ENCODE results near the gene PAK6. TPM values are rescaled to one million over a fixed set of nuclear protein-coding genes. Genes with fewer than 3 reads are reported as not detected.
A peak's percentile ranks its signal among the peaks of the same experiment; 100 is the strongest.

PAK6 gene
- polyA plus RNA-seq, 3 donors: 4.5 to 6.7 (median 6.1) TPM

- no peak for DNase-seq (ENCODE audit: extremely low read depth in 1 of 11, low read depth in 9 of 11, low spot score in 4 of 11)
Observed at GRCh38 chr15:40283615-40284300, 44.9 kb downstream of the PAK6 start.

GRCh38 chr15:40285151-40285550 lies 46.3 kb downstream of the PAK6 start:
- DNase-seq (ENCODE audit: extremely low read depth in 1 of 11, low read depth in 9 of 11, low spot score in 4 of 11): peak in 1 of 11 donors; percentile 54

DNA sequence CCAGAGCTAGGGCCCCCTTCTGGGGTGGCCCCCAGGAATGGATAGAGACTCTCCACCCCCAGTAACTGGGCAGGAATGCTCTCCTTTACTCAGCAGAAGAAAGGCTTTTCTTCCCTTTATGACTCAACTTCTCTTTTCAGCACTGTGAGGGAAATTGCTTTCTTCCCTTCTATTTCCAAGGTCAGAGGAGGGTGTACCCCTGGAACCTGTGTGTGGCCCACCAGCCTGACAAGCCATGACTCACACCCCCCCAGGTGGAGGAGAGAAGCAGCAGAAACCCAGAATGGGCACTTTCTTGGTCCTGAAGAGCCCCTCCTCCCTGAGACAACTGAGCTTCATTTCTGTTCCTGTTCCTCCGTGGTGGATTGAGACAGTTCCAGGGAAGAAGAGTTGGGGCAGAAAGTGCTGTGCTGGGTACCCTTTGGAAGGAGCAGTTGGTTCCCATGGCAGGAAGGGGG lies 46.7 kb downstream of the PAK6 start:
- no peak for DNase-seq (ENCODE audit: extremely low read depth in 1 of 11, low read depth in 9 of 11, low spot score in 4 of 11)

- no peak for DNase-seq (ENCODE audit: extremely low read depth in 1 of 11, low read depth in 9 of 11, low spot score in 4 of 11)
Observed at GRCh38 chr15:40286061-40286532, 47.2 kb downstream of the PAK6 start.

- no peak for DNase-seq (ENCODE audit: extremely low read depth in 1 of 11, low read depth in 9 of 11, low spot score in 4 of 11)
Observed at GRCh38 chr15:40286794-40287193, 47.9 kb downstream of the PAK6 start.

DNA sequence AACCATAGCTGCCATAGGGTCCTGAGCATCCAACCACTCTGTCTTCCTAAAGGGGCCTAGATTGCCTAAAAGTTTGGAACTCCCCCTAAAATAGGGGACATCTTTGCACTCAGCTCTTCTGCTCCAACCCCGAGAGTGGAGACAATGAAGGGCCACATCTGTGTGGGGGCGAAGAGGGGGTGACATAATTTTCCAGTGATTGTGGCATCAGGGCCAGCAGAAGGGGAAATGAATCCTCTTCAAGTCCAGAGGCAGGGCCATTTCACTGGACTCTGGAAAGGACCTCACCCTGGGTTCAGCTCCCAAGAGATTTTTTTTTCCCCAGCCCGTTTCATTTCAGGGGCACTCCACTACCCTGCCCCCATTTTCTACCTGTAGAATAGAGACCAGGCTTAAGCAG lies 48.6 kb downstream of the PAK6 start:
- DNase-seq (ENCODE audit: extremely low read depth in 1 of 11, low read depth in 9 of 11, low spot score in 4 of 11): no peak

- DNase-seq (ENCODE audit: extremely low read depth in 1 of 11, low read depth in 9 of 11, low spot score in 4 of 11): no peak
Observed at GRCh38 chr15:40287968-40288367, 49.1 kb downstream of the PAK6 start.

- no peak for DNase-seq (ENCODE audit: extremely low read depth in 1 of 11, low read depth in 9 of 11, low spot score in 4 of 11)
Observed at GRCh38 chr15:40289140-40289775, 50.4 kb downstream of the PAK6 start.

DNA sequence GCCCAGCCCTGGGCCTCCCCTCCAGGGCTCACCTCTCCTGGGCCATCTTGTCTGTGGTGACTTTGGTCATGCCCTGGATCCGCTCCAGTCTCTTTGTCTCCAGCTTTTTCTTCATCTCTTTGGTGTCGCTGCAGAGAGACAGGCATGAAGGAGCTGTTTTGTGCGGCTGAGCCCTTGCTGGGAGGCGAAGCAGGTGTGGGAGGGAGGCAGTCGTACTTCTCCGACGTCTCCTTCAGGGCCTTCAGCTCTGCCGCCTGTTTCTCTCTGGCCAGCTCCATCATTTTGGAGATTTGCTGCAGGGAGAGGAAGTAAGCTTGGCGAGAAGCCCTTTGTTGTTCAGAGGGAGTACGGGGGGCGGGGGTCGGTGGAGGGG lies 51.7 kb downstream of the PAK6 start:
- DNase-seq (ENCODE audit: extremely low read depth in 1 of 11, low read depth in 9 of 11, low spot score in 4 of 11): no peak

DNA sequence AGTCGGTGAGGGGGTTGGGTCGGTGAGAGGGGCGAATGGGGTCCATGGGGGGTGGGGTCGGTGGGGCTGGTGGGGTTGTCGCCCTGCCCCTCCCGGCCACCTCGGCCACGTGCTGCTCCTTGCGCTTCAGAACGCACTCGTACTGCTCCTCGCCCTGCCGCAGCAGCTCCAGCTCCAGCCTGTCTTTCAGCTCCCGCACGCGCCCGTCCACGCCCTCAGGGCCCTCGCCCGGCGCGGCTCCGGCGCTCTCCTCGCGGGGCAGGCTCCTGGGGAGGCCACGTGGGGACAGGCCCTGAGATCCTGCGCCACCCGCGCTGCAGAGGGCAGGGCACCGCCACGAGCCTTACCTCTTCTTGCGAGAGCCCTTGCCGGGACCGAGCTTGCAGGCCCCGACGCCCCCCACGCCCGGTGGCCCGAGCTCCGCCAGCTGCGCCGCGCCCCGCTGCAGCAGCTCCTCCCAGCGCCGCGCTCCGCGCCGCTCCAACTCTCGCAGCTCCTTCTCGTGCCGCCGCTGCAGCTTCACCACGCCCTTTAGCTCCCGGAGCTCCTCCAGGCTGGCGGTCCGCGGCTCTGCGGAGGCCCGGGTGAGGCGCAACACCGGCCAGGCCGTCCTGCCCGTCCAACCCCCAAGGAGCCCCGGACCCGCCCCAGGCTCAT lies 52.2 kb downstream of the PAK6 start:
- DNase-seq (ENCODE audit: extremely low read depth in 1 of 11, low read depth in 9 of 11, low spot score in 4 of 11): peak in 1 of 11 donors; percentile 48

GRCh38 chr15:40292246-40292645 lies 53.4 kb downstream of the PAK6 start:
- no peak for DNase-seq (ENCODE audit: extremely low read depth in 1 of 11, low read depth in 9 of 11, low spot score in 4 of 11)

DNA sequence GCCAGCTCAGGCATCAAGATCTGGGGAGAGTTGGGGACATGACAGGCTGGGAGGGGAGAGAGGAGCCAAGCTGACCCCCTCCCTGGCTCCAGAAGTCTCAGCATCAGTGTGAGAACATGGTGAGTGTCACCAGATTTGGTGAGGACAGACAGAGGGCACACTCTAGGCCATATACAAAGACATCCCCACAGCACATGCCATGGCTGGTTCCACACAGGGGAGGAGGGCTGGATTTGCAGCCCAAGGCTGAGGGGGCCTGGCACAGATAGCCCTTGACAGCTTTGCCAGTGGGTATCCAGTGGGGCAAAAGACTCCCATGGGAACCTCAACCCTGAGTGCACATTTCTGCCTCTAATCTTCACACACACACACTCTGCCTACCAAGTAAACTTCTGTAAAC lies 54.1 kb downstream of the PAK6 start:
- no peak for DNase-seq (ENCODE audit: extremely low read depth in 1 of 11, low read depth in 9 of 11, low spot score in 4 of 11)

DNA sequence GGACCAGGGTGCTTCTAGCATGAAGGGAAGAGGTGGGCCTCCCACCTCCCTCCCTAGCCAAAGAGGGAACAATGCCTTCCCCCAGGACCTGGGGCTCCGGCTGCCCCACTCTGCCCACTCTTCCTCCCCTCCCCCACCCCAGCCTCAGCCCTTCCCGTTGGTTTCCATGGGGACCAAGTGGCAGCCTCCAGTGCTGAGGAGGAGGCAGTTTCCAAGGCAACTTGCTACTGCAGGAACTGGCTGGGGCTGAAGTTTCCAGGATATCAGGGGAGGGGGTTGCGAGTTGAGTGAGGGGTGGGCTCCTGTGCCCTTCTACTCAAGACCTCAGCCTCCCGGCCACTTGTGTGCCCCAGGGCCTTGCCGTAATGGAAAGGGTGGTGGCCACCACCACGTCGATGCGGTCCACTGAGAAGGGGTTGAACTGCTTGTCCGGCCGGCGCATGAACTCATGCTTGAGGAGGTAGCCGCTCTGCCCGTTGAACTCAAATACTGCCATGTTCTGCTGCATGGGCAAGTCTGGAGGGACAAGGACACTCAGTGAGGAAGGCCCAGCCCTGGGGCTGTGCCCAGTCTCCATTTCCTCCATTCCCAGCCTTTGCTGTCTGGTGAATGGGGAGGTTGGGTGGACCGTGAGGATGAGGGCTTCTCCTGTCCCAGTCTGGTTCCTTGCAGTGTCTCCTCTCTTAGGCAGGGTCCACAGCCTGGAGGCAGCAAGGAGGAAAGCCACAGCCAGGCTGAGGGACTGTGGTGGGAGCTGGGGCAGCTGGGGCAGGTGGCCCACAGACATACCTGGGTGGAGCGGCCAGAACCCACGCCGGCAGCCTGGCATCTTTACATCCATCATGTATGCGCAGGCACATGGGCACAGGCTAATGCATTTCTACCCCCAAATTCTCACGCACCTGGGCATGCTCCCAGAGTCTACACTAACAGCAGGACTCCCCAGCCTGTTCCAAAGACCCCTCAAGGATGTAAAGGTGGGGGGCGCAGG lies 55.3 kb downstream of the PAK6 start:
- DNase-seq (ENCODE audit: extremely low read depth in 1 of 11, low read depth in 9 of 11, low spot score in 4 of 11): no peak

- DNase-seq (ENCODE audit: extremely low read depth in 1 of 11, low read depth in 9 of 11, low spot score in 4 of 11): no peak
Observed at GRCh38 chr15:40295297-40295696, 56.4 kb downstream of the PAK6 start.

- DNase-seq (ENCODE audit: extremely low read depth in 1 of 11, low read depth in 9 of 11, low spot score in 4 of 11): no peak
Observed at GRCh38 chr15:40295877-40296560, 57.2 kb downstream of the PAK6 start.

DNA sequence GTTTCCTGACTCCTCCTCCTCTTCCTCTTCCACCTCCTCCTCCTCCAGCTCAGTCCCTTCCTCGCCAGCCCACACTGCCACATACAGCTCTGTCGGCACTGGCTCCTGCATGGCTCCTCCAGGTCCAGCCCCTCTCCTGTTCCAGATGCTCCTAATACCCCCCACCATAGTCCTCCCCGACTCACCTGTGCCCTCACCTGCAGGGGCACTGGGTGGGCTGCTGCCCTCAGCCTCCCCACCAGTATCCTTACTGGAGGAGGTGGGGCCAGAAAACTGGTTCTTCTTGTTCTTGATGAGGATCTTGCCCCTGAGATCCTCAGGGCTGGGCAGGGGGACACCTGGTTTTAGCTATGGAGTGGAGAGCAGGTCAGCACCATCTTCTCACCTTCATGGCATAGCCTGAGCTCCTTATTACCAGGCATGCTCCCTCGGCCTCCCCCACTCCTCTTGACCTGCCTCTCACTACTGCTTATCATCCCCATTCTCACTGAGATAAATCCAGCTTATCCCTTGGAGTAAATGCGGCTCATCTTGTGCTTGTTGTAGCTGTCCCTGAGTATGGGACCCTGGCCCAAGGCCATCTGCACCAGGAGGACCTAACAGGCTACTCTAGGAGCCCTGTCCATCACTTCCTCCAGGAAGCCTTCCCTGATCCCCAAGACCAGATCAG lies 57.8 kb downstream of the PAK6 start:
- no peak for DNase-seq (ENCODE audit: extremely low read depth in 1 of 11, low read depth in 9 of 11, low spot score in 4 of 11)

GRCh38 chr15:40297356-40297755 lies 58.5 kb downstream of the PAK6 start:
- DNase-seq (ENCODE audit: extremely low read depth in 1 of 11, low read depth in 9 of 11, low spot score in 4 of 11): no peak

Data from renal cortex interstitium (tissue), 11 donors.